Measurements from ENCODE around the gene DNAH3.

The DNAH3 gene

DNA sequence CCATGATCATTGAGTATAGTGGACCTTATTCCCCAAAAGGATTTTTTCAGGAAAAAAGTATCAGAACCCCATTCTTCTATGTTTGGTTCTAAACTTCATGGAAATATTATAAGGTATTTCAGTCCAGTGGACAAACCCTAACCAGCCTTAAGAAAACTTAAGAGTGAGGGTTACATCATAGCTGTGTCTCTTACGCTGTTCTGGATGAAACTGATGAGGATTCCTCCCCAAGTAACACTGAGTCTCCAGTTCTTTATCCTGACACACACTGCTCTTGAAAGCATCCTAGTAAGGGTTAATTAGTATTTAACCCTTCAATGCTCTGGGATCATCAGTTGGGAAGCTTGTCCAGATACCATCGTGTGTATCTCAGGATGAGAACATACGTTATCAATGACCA is 245.1 kb downstream of the DNAH3 start:
- H3K4me1 Mint-ChIP-seq (ENCODE audit: low read depth): peaks cover 61% of the 10 kb centered on the region
- no peak overlapping the region for H3K27ac Mint-ChIP-seq
- H3K36me3 Mint-ChIP-seq (ENCODE audit: low read depth): peaks cover 31% of the 10 kb centered on the region
- H3K9me3 Mint-ChIP-seq: no peaks in the 10 kb centered on the region
- no peaks in the 10 kb centered on the region for H3K27me3 Mint-ChIP-seq (ENCODE audit: low read depth)
- H3K4me3 Mint-ChIP-seq: no peak overlapping the region

DNA sequence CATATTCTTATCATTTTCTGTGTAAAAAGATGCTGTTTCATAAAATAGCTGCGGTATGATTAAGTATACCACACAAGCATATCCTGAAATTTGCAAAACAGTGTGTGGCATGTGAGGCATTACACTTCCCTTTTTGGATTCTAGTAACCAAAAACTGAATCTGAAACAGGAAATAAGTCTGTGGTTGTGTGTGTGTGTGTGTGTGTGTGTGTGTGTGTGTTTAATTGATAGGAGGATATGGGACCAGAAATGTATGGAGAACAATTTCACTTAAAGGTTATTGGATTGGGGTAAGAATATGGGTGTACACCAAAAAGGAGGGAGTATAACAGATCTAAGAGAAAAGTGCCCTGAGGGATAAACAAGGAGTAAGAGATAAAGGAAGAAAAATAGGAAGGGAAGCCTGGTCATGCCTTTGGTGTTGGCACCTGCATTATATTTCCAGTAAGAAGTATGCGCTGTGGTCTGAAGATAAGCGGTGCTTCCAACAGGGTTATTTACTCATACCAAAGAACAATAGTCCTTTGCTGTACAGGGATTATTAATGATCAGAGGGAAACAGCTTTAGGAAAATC is 246.1 kb downstream of the DNAH3 start:
- no peaks in the 10 kb centered on the region for H3K9me3 Mint-ChIP-seq
- H3K36me3 Mint-ChIP-seq (ENCODE audit: low read depth): peaks cover 33% of the 10 kb centered on the region
- peak overlapping the region; percentile 60 for H3K27ac Mint-ChIP-seq
- H3K4me1 Mint-ChIP-seq (ENCODE audit: low read depth): peaks cover 54% of the 10 kb centered on the region
- peak overlapping the region; percentile 29 for H3K4me3 Mint-ChIP-seq
- no peaks in the 10 kb centered on the region for H3K27me3 Mint-ChIP-seq (ENCODE audit: low read depth)

DNA sequence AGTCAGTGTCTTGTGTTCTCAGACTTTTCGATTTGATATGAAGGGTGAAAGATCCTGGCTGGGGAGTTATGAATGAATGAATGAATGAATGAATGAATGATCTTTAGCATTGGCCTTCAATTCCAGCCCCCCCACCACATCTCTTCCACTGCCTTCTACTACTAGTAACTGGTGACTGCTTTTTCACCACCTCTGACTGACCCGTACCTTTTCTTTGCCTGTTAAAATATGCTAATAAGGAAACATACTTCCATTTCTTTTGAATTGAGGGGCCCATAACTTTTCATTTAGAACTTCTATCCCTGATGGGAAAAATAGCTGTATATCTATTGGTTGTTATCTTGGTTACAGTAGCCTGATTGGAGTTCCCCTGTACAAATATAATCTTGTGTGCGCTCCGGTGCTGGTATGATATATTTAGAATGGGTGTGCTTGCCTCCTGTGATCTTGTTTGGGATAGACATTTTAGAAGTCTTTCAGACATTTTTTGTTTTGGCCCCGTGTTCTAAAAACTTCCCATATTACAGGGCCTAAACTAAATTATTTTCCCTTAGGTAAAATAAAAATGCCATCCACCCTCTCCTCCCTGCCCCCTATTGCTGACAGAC is 246.6 kb downstream of the DNAH3 start:
- H3K4me1 Mint-ChIP-seq (ENCODE audit: low read depth): peaks cover 56% of the 10 kb centered on the region
- H3K27me3 Mint-ChIP-seq (ENCODE audit: low read depth): no peaks in the 10 kb centered on the region
- peaks cover 33% of the 10 kb centered on the region for H3K36me3 Mint-ChIP-seq (ENCODE audit: low read depth)
- H3K9me3 Mint-ChIP-seq: no peaks in the 10 kb centered on the region
- peak overlapping the region; percentile 29 for H3K4me3 Mint-ChIP-seq
- H3K27ac Mint-ChIP-seq: peak overlapping the region; percentile 60

DNA sequence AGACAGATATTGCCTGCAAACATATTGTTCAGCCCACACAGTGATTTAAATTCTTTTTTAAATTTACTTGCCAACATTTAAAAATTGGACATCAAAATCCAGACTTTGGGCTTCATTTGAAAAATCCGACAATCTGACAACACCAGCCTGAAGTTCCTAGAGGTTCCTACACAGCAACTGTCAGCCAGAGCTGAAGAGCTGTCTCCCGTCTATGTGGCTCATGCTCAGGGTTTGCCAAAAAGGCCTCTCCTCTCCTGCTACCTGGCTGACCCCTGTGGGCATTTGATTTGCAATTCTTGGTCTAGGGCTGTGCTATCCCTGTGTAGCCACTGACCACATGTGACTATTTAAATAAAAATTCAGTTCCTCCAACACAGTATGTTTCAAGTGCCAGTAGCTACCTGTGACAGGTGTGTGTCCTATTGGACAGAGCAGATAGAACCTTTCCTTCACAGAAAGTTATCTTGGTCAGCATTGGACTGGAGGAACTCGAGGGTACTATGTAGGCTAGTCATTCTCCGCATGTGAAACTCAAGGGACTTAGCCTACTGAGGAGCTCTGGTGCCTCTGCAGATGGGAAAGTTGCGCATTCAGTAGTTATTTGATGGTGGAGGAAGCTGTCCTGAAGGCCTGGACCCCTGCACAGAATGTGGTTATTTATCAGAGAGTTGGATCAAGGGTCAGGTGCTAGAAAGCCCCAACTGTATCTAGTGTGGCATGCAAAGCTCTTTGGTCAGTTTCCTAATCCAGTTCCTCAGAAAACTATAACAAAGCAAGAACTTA is 247.3 kb downstream of the DNAH3 start:
- Mint-ChIP-seq H3K4me1 (ENCODE audit: low read depth) (peaks cover 60% of the 10 kb centered on the region), H3K36me3 (ENCODE audit: low read depth) (peaks cover 33% of the 10 kb centered on the region), H3K9me3 (no peaks in the 10 kb centered on the region), H3K27ac (peak overlapping the region; percentile 53), H3K27me3 (ENCODE audit: low read depth) (no peaks in the 10 kb centered on the region), H3K4me3 (peak overlapping the region; percentile 43)

DNA sequence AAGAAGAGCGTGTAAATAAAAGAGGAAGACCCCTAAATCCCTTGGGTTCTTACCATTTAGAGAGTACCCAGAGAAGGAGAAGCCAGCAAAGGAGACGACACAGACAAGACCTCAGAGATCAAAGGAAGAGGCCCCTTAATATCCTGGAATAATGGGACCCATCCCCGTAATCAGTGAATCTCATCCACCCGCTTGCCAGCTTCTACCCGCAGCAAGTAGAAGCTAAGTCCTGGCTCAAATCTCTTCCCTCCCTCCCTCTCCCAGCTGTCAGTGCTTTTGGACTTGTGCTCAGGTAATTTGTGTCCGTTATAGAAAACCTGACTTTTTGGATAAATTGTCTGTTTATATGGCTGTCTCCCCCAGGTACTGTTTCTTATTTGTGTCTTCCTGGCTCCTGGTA is 248.2 kb downstream of the DNAH3 start:
- peaks cover 63% of the 10 kb centered on the region for H3K4me1 Mint-ChIP-seq (ENCODE audit: low read depth)
- no peaks in the 10 kb centered on the region for H3K9me3 Mint-ChIP-seq
- peak overlapping the region; percentile 53 for H3K27ac Mint-ChIP-seq
- no peaks in the 10 kb centered on the region for H3K27me3 Mint-ChIP-seq (ENCODE audit: low read depth)
- peak overlapping the region; percentile 94 for H3K4me3 Mint-ChIP-seq
- H3K36me3 Mint-ChIP-seq (ENCODE audit: low read depth): peaks cover 35% of the 10 kb centered on the region

DNA sequence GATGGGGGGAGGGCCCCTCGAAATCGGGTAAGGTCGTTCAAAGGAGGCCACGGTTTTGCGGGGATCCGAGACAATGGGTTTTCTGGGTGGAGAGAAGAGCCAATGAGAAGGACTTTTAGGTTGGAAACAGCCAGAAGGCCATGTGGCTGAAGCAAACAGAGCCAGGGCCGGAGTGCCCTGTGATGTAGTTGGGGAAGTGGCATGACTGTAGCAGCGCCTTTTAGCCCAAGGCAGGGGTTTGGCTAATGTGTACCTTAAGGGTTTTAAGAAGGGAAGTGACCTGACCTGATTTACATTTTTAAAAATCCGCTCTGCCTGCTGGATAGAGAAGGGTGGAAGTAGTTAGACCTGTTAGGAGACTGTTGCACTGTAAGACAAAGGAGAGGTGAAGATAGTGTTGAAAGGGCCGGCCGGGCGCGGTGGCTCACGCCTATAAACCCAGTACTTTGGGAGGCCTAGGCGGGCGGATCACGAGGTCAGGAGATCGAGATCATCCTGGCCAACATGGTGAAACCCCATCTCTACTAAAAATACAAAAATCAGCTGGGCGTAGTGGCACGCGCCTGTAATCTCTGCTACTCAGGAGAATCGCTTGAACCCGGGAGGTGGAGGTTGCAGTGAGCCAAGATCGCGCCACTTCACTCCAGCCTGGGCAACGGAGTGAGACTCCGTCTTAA is 249.1 kb downstream of the DNAH3 start:
- H3K36me3 Mint-ChIP-seq (ENCODE audit: low read depth): peaks cover 32% of the 10 kb centered on the region
- H3K9me3 Mint-ChIP-seq: no peaks in the 10 kb centered on the region
- peaks cover 64% of the 10 kb centered on the region for H3K4me1 Mint-ChIP-seq (ENCODE audit: low read depth)
- no peaks in the 10 kb centered on the region for H3K27me3 Mint-ChIP-seq (ENCODE audit: low read depth)
- H3K4me3 Mint-ChIP-seq: peak overlapping the region; percentile 94
- peak overlapping the region; percentile 98 for H3K27ac Mint-ChIP-seq

DNA sequence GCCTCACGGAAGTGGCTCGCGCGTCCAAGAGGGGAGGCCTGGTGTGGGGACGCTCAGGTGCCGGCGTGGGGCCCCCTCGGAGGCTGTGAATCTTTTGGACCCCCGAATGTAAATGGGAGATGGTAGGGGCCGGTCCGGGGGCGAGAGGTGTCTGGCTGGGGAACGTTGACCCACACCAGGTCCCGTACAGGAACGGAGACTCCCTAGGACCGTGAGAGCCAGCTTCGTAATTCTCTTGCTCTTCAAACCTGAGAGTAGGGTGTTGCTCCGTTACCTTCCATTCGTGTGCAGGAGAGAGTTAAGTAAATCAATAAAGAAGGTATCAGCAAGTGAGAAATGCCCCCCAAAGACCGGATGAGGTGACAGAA is 249.6 kb downstream of the DNAH3 start:
- no peaks in the 10 kb centered on the region for H3K9me3 Mint-ChIP-seq
- H3K4me3 Mint-ChIP-seq: peak overlapping the region; percentile 94
- H3K36me3 Mint-ChIP-seq (ENCODE audit: low read depth): peaks cover 27% of the 10 kb centered on the region

DNA sequence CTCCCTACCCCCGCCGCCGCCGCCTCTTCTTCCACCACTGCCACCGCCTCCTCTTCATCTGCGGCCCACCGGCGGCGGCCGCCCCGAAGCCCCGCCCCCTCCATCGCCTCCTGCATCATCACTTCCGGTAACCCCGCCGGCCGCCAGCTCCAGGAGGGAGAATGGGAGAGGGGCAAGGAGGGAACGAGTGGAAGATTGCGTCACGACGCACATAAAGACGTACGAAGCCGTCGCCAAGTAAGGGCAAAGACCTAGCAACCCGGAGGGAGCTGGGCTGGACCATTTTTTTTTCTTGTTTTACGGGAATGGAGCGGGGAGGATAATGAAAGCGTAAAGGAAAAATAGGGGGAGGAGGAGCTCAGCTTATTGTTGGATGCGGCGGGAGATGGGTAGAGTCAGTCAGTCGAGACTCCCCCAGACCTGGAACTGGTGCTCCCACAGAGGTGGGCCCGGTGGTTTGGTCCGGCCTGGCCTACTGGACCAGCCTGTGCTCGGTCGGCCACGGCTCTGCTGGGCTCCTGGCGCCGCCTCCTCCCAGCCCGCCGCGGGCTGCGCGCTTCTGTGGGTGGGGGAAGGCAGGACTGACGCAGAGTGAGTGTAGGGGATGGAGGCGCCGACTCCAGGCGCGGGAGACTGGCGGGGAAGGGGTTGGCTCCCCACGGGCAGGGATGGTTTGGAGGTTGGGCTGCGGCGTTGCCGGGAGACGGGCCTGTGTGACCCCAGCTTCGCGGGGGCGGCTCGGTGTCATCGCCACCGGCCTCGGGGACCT is 250.2 kb downstream of the DNAH3 start, which contains the start of the genes DCUN1D3 and LYRM1:
Gene DCUN1D3 (minus strand): TSS at position 60 of the 769 bp plus-strand sequence. CDS start 37,820 bp downstream, outside the sequence.
Gene LYRM1 (plus strand): TSS at position 473 of the 769 bp plus-strand sequence. CDS start 14,785 bp downstream, outside the sequence.
- Mint-ChIP-seq H3K27me3 (ENCODE audit: low read depth) (no peaks in the 10 kb centered on the region), H3K4me3 (peak within 1 kb of the TSS; percentile 94), H3K36me3 (ENCODE audit: low read depth) (peaks cover 28% of the 10 kb centered on the region), H3K4me1 (ENCODE audit: low read depth) (peaks cover 61% of the 10 kb centered on the region), H3K27ac (peak within 1 kb of the TSS; percentile 98), H3K9me3 (no peaks in the 10 kb centered on the region)

More for the DNA sequence above, 249.6 kb downstream of the DNAH3 start:
- H3K4me1 Mint-ChIP-seq (ENCODE audit: low read depth): peaks cover 64% of the 10 kb centered on the region
- peak overlapping the region; percentile 98 for H3K27ac Mint-ChIP-seq
- H3K27me3 Mint-ChIP-seq (ENCODE audit: low read depth): no peaks in the 10 kb centered on the region

DNA sequence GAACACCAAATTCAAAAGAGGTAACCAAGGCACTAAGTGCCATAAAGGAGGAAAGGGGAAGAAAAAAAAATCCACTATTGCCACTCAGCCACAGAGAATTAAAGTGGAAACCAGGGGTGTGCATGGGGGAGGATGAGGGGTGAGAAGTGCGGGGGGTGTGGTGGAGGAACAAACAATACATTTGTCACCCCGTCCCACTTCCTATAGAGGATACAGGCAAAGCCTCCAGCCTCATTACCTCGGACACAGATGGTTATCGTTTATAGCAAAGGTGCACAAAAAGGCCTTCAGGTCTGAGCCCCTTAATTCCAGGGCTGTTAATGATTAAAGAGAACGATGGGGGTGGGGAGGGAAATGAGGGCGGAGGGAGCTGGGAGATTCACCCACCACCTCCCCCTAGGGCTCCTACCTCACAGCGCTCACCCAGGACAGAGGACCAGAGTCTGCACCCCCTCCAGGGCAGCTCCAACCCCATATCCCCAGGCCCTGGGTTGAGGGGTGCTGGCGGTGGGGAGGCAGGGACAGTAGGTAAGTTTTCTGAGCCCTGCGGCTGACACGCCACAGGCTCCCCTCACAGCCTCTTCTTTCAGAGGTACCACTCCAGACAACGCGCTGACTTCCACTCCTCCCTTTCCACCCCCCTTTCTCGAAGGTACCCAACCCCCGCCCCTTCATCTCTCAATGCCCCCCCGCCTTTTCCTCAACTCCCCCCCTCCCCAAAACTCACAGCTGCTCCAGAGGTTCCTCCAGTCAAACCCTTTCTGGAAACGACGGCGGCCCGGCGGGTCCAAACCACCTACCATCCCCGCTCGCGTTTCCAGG is 251.0 kb downstream of the DNAH3 start:
- Mint-ChIP-seq H3K9me3 (no peaks in the 10 kb centered on the region), H3K4me1 (ENCODE audit: low read depth) (peaks cover 57% of the 10 kb centered on the region), H3K27ac (peak overlapping the region; percentile 98), H3K27me3 (ENCODE audit: low read depth) (no peaks in the 10 kb centered on the region), H3K4me3 (peak overlapping the region; percentile 94), H3K36me3 (ENCODE audit: low read depth) (peaks cover 31% of the 10 kb centered on the region)

DNA sequence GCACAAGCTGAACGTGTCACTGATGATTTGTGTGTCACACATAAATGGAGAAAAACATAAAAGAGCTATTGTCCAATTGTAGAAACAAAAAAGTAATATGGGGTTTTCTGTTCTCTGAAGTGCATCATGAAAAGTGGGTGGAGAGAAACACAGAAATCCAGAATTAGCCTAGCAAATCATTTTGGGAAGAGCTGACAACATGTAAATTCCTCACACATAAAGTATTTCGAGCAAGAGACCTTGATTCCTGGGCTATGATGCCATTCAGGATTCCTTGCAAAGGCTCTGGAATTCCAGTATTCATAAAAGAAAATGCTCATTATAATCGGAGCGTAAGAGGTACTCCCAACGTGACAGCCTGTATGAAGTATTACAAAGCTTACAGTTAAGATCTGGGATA is 251.6 kb downstream of the DNAH3 start:
- H3K27me3 Mint-ChIP-seq (ENCODE audit: low read depth): no peaks in the 10 kb centered on the region
- H3K27ac Mint-ChIP-seq: peak overlapping the region; percentile 98
- peaks cover 51% of the 10 kb centered on the region for H3K4me1 Mint-ChIP-seq (ENCODE audit: low read depth)
- H3K4me3 Mint-ChIP-seq: peak overlapping the region; percentile 94
- H3K9me3 Mint-ChIP-seq: no peaks in the 10 kb centered on the region
- peaks cover 29% of the 10 kb centered on the region for H3K36me3 Mint-ChIP-seq (ENCODE audit: low read depth)

DNA sequence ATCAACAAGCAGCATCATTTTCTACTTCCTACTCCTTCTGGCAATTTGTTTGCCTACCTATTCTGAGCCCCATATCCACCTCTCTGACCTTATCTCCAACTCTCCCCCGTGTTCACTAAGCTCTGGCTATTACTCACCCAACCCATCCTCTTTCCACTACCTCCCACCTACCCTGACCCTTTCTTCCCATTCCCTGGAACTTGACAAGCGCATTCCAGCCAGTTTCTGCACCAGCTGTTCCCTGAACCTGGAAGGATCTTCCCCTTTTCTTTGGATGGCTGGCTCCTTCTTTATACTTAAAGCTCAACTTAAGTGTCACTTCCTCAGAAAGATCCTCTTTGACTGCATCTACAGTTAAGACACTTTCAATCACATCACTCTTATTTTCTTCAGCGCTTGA is 252.7 kb downstream of the DNAH3 start:
- H3K27me3 Mint-ChIP-seq (ENCODE audit: low read depth): no peaks in the 10 kb centered on the region
- peak overlapping the region; percentile 27 for H3K4me3 Mint-ChIP-seq
- H3K36me3 Mint-ChIP-seq (ENCODE audit: low read depth): peaks cover 27% of the 10 kb centered on the region
- peak overlapping the region; percentile 1 for H3K27ac Mint-ChIP-seq
- peaks cover 42% of the 10 kb centered on the region for H3K4me1 Mint-ChIP-seq (ENCODE audit: low read depth)
- no peaks in the 10 kb centered on the region for H3K9me3 Mint-ChIP-seq

DNA sequence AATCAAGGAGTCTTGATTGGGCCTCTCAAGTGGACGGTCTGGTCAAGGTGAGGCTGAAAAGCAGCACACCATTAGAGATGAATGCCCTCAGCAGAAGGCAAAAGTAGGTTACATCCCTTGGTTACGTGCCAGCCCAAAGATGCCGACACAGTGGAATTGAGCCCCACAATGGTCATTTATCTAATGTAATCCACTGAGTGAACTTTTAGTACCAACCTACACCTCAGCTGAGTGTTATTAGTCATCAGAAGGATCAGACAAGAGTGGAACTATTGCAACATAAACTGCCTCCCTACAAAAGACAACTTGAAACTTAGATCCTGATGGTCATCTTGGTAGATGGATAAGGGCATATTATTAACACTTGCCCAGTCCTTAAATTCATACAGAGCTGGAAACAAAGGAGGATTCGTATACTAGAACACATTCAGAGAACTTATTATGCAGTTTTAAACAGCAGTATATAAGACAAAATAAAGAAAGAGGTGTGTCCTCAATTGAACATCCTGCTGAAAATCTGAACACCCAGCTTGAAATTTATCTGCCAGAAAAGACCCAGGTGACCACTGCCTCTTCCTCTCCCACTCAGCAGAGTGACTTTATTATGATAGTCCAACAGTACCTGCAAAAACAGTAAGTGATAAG is 253.3 kb downstream of the DNAH3 start:
- peak overlapping the region; percentile 27 for H3K4me3 Mint-ChIP-seq
- H3K9me3 Mint-ChIP-seq: no peaks in the 10 kb centered on the region
- H3K36me3 Mint-ChIP-seq (ENCODE audit: low read depth): peaks cover 27% of the 10 kb centered on the region
- peaks cover 38% of the 10 kb centered on the region for H3K4me1 Mint-ChIP-seq (ENCODE audit: low read depth)
- peak overlapping the region; percentile 1 for H3K27ac Mint-ChIP-seq
- H3K27me3 Mint-ChIP-seq (ENCODE audit: low read depth): no peaks in the 10 kb centered on the region

DNA sequence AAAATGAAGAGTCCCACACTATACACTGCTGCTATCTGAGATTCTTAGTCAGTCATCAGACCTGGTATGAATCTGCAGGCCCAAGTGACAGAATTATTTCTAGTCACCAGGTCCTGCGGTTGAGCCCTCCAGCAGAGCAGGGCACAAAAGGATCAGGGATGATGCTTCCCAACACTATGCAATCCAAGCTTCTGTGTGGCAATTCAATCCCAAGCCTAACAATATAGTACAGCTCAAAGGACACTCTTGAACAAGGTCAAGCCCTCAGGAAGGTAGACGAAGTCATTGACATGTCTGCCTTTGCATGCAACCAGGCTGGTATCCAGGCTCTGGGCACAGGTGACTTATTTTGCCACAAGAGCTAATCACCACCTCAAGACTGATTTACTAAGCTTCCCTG is 256.3 kb downstream of the DNAH3 start:
- no peaks in the 10 kb centered on the region for H3K27me3 Mint-ChIP-seq (ENCODE audit: low read depth)
- no peaks in the 10 kb centered on the region for H3K9me3 Mint-ChIP-seq
- no peak overlapping the region for H3K27ac Mint-ChIP-seq
- peaks cover 24% of the 10 kb centered on the region for H3K36me3 Mint-ChIP-seq (ENCODE audit: low read depth)
- peaks cover 30% of the 10 kb centered on the region for H3K4me1 Mint-ChIP-seq (ENCODE audit: low read depth)
- H3K4me3 Mint-ChIP-seq: no peak overlapping the region
